HG03196 (cell line): ENCODE data around the gene PER3.

Experiments used
- ATAC-seq: cut with Tn5 transposase; IDR thresholded peaks from one replicate; pipeline ENCODE4 v1.9.1; 2021; ENCODE audit not compliant: unreplicated experiment

Gene PER3

DNA sequence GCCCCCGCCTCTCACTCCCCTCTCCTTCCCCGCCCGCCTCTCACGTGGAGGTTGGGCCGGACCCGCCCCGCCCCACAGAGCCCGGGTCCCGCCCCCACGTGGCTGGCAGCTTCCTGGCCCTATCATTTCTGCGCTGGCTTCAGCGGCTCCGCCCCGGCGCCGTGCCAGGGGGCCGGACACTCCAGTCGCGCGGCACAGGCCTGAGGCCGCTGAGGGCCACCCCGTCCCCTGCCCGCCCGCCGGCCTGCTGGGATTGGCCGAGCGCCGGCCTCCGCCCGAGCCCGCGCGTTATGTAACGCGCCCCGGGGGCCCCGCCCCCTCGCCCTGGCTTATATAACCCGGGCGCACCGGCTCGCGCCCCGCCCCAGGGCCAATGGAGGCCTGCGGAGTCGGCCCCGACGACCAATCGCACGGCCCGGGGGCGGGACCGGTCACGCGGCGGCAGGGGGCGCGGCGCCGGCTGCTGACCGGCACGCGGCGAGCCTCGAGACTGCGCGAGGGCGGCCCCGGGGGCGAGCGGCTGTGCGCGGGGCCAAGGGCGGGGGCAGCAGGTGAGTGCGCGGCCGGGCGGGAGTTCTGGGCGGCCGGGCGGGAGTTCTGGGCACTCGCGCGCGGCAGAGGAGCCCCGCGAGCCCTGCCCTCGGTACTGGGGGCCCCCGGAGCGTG lies at the start of gene PER3:
PER3 (plus strand) TSS at position 466 of the 666 bp plus-strand sequence. CDS start 587 bp downstream, outside the sequence.
- peak; percentile 83 for ATAC-seq

- no peak for ATAC-seq
Observed at GRCh38 chr1:7738044-7738443, 46.0 kb upstream of the PER3 start.

DNA sequence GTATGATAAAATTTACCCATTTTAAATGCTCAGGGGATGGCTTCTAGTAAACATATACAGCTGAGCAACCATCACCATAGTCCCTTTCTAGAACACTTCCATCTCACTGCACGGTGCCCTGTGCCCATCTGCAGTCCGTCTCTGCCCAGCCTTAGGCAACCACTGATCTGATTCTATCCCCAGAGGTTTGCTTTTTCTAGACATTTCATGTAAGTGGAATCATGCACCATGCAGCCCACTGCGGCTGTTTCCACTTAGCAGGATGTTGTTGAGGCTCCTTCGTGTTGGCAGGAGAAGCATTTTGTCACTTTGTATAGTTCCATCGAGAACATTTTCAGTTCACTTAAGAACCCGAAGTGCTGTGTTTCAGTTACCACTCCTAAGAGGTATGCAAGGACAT lies 40.7 kb upstream of the PER3 start:
- no peak for ATAC-seq

DNA sequence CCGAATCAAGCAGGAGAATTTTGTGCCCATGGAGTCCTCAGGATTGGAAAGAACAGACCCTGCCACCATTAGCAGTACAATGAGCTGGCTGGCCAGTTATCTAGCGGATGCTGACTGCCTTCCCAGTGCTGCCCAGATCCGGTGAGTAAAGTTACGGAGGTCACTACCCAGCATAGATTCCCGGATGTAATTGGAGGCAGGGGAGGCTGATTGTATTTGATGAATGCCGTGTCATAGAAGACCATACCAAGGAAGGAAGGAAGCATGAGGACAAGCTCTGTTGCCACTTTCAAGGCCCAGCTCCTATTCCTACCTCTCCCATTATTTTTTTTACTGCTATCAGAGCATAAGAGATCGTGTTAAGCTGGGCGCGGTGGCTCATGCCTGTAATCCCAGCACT lies 39.2 kb upstream of the PER3 start:
- no peak for ATAC-seq

- ATAC-seq, result no peak
Observed at GRCh38 chr1:7745783-7746182, 38.3 kb upstream of the PER3 start.

GRCh38 chr1:7747605-7748004 lies 36.5 kb upstream of the PER3 start:
- no peak for ATAC-seq

DNA sequence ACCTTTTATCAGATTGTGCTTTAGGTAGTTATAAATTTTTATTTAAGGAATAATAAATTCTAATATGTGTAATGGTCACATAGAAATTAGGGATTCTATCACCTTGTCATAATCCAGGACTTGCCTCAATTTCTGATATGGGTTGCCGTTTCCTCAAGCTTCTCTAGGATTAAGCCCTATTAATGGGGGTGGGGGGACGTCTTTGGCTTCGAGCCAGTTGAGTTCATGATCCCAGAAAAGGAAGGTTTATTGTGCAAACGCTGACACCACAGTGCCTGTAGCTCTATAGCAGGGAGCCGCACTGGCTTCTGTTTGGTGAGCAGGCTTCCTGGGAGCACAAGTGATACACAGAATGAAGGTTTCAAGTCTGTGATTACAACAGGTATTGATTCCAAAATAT lies 35.0 kb upstream of the PER3 start:
- ATAC-seq, result no peak

- ATAC-seq, result no peak
Observed at GRCh38 chr1:7751174-7751573, 32.9 kb upstream of the PER3 start.

- no peak for ATAC-seq
Observed at GRCh38 chr1:7752512-7753417, 31.3 kb upstream of the PER3 start.

DNA sequence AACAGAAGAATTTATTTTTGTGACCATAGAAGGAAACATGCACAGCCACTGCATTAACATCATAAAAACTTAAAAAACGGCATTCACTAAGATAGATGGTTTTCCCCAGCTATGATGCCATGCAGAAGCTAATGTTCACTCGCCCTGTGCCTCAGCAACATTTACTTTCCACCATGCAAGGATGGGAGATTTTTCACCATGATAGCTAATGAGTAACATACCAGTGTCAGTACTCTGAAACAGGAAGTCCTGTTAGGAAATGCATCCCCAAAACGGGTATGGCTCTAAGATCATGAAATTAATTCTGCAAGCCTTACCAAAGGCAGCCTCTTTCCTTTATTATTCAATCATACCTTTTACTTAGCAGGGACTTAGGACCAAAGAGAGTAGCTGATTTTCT lies 30.4 kb upstream of the PER3 start:
- ATAC-seq, result no peak

DNA sequence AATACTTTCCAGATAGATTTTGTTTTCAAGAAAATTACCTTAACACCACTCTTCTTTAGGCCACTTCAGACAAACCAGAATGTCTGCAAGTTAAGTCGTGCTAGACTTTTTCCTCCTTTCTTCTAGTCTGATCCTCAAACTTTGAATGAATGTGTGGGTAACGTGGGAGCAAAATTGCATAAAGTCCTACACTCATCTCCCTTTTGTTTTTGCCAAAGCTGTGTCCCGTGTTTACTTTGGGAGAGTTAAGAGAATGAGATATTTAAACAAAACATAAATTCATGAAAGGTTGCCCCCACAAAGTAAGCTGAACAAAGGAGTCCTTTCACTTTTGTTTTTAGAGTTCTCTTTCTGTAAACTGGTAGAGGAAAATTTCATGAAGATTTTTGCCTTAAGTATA lies 29.9 kb upstream of the PER3 start:
- ATAC-seq, result no peak

DNA sequence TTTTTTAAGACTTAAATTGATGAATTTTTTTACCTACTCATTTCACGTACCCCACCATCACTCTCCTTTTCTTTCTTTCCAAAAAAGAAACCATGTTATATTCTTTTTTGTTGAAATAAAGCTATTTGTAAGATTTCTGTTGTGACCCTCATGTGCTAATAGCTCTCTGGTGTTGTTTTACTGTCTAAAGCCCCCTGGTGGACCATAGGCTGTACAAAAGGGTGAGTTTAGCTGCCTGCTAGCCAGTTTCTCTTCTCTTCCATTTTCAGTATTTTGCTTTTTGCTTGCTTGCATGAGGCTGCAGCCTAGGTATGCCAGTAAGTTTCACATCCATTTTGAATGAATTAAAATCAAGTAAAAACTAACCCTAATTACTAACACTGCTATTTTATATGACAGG lies 28.6 kb upstream of the PER3 start:
- ATAC-seq, result no peak

DNA sequence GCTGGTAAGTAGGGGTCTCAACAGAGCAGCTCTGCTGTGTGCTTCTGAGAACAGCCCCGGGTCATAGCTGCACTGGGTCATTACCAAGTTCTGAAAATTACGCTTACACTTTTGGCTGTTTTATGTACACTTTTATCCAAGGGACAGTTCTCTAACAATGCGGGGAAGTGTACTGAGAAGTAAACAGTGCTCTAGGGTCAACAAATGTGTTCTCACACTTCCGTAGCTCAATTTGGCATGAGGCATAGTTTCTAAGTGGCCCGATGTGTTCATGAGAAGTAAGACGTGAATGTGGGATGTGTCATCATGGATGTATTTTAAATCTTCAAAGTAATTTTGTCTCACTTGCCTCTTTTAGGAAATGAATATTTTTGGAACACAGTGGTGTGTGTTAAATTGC lies 23.8 kb upstream of the PER3 start:
- ATAC-seq, result no peak

GRCh38 chr1:7761103-7761502 lies 23.0 kb upstream of the PER3 start:
- no peak for ATAC-seq

GRCh38 chr1:7767176-7767575 lies 16.9 kb upstream of the PER3 start:
- no peak for ATAC-seq

GRCh38 chr1:7768583-7768982 lies 15.5 kb upstream of the PER3 start:
- ATAC-seq, result no peak

DNA sequence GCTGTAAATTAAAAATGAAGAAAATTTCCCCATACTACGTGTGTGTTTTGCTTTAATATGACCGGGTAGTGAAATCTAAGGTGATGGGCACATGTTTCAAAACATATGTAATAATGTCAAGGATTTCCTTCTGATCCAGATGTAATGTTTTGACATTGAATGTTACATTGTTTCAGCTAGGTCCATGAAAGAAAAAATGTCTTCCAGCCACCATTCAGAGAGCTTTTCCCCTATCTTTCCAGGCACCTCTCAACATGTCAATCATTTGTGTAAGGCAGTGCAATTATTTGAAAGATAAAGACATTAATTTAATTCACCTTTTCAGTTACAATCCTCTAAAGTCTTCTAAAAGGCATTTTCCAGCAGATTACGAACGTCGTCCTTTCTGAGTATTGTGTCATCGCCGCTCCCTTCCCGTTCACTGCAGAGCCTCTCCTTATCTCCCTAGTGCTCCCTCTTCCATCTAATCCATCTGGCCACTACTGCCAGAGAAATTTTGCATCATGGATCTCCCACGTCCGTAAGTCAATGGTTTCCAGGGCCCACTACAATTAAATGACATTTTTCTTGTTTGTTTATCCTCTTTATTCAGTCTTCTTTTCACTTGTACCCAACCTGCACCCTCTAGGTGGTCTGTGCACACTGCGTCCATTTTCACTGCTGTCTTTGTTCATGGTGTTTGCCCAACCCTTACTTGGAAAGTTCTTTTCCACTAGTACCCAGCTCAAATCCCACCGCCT lies 14.2 kb upstream of the PER3 start:
- ATAC-seq, result no peak

DNA sequence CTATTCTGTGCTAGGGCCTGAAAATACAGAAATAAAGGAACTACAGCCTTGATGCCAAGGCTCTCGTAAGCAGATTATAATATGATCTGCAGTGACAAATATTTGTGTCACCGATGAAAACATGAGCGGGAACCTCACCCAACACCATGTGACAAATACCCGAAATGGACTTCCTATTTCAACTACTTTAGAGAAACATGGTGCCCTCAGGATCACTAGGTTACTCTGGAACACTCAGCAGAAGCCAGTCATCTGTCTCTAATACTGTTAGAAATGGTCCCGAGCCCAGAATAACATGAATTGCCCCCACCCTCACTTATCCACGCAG lies 13.5 kb upstream of the PER3 start:
- ATAC-seq, result no peak

- peak; percentile 68 for ATAC-seq
Observed at GRCh38 chr1:7770997-7771822, 12.9 kb upstream of the PER3 start, which contains the start of gene VAMP3. Gene VAMP3, plus strand, starts transcription at chr1:7771296. Its CDS starts 88 bp downstream, at chr1:7771384.

DNA sequence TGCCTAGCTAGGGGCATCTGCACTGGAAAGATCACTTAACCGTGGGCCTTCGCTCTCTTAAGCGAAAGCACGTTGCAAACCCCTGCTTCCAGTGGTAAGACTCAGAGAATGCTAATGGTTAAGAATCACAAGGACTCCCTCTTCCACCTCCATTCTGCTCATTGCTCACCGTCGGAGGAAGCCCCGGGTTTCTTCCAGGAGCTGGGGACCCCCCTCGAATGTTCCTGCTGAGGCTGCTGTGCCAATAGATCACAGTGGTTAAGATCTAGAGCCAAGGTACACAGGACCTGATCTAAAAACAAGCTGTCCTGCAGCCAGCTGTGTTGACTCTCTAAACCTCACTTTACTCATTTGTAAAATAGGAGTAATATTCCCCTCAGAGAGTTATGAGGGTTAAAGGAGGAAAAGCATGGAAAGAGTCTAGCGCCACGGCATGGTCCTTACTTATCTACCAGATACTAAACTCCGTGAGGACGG lies 12.2 kb upstream of the PER3 start:
- ATAC-seq, result no peak

DNA sequence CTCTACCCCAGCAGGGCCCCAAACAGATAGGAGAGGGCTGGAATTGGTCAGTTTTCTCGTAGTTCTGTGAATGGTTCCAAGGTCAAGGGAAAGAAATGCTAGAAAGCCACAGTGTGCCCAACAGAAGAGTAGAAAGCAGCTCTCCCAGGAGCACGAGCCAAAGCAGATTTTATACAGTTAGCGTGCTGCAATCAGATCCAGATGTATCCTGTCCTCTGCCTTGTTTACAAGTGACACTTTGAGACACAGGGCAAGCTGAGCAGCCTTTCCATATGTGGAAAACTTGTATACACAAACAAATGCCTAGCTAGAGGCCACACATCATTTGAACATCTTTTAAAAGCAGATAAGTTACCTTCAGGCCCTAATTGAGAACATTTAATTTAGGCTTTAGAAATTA lies 6.5 kb upstream of the PER3 start:
- ATAC-seq, result no peak
